Measurements from ENCODE around the gene LRMDA.

LRMDA gene

DNA sequence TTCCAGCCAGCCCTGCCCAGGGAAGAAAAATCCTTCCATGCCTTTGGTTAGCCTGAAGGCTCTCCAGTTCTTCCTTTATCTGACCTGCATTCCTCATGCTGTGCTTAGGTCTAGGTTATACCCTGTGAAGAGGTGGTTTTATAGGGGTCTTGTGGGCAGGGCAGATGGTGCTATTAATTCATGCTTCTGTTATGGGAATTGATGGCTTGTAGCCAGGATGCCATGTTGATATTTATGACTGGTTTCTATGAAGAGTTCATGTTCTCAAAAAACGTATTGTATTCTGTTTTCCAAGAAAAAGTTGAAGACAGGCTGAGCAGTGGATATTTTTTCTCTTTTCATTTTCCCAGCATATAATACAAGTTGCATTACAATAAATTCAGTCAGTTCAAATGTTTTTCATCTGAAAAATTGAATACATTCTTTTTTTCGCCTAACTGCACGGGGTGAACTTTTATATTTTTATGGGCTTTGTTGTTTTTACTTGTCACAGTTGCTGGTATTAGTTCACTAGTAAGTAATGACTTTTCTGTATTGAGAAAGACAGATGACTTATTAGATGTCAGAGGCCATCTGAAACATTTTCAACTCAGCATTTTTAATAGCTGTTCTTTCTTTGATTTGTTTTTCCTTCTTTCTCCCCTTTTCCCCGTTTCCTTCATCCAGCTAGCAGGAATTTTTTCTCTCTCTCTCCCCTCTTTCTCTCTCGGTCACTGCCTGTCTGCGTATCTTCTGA is 322.8 kb downstream of the LRMDA start:
- H3K4me1 ChIP-seq (ENCODE audit: control insufficient read depth, insufficient read depth, low read length): no peaks in the 10 kb centered on the region
- H3K36me3 ChIP-seq (ENCODE audit: control insufficient read depth in 2 of 2, insufficient read depth in 1 of 2, low read length in 2 of 2): no peaks in the 10 kb centered on the region
- peak; percentile 23; the same call in 1 of the 2 replicates for TF ChIP-seq IKZF3 (tag by site-specific recombination; IDR thresholded peaks at IDR 0.05)
- TF ChIP-seq MEIS1 (CRISPR knock-in tag; IDR thresholded peaks at IDR 0.05; ENCODE audit: borderline replicate concordance): no peak
- TF ChIP-seq, protein P1, sequence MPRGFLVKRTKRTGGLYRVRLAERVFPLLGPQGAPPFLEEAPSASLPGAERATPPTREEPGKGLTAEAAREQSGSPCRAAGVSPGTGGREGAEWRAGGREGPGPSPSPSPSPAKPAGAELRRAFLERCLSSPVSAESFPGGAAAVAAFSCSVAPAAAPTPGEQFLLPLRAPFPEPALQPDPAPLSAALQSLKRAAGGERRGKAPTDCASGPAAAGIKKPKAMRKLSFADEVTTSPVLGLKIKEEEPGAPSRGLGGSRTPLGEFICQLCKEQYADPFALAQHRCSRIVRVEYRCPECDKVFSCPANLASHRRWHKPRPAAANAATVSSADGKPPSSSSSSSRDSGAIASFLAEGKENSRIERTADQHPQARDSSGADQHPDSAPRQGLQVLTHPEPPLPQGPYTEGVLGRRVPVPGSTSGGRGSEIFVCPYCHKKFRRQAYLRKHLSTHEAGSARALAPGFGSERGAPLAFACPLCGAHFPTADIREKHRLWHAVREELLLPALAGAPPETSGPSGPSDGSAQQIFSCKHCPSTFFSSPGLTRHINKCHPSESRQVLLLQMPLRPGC (tag by site-specific recombination; IDR thresholded peaks at IDR 0.05): no peak
- TF ChIP-seq, protein P2, sequence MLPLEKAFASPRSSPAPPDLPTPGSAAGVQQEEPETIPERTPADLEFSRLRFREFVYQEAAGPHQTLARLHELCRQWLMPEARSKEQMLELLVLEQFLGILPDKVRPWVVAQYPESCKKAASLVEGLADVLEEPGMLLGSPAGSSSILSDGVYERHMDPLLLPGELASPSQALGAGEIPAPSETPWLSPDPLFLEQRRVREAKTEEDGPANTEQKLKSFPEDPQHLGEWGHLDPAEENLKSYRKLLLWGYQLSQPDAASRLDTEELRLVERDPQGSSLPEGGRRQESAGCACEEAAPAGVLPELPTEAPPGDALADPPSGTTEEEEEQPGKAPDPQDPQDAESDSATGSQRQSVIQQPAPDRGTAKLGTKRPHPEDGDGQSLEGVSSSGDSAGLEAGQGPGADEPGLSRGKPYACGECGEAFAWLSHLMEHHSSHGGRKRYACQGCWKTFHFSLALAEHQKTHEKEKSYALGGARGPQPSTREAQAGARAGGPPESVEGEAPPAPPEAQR (tag by site-specific recombination; IDR thresholded peaks at IDR 0.05): no peak
- TF ChIP-seq, protein P3, sequence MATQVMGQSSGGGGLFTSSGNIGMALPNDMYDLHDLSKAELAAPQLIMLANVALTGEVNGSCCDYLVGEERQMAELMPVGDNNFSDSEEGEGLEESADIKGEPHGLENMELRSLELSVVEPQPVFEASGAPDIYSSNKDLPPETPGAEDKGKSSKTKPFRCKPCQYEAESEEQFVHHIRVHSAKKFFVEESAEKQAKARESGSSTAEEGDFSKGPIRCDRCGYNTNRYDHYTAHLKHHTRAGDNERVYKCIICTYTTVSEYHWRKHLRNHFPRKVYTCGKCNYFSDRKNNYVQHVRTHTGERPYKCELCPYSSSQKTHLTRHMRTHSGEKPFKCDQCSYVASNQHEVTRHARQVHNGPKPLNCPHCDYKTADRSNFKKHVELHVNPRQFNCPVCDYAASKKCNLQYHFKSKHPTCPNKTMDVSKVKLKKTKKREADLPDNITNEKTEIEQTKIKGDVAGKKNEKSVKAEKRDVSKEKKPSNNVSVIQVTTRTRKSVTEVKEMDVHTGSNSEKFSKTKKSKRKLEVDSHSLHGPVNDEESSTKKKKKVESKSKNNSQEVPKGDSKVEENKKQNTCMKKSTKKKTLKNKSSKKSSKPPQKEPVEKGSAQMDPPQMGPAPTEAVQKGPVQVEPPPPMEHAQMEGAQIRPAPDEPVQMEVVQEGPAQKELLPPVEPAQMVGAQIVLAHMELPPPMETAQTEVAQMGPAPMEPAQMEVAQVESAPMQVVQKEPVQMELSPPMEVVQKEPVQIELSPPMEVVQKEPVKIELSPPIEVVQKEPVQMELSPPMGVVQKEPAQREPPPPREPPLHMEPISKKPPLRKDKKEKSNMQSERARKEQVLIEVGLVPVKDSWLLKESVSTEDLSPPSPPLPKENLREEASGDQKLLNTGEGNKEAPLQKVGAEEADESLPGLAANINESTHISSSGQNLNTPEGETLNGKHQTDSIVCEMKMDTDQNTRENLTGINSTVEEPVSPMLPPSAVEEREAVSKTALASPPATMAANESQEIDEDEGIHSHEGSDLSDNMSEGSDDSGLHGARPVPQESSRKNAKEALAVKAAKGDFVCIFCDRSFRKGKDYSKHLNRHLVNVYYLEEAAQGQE (tag by site-specific recombination; IDR thresholded peaks at IDR 0.05): no peak
- no peak for TF ChIP-seq ZNF341 (tag by site-specific recombination; IDR thresholded peaks at IDR 0.05; ENCODE audit: low read depth)
- TF ChIP-seq, protein P4, sequence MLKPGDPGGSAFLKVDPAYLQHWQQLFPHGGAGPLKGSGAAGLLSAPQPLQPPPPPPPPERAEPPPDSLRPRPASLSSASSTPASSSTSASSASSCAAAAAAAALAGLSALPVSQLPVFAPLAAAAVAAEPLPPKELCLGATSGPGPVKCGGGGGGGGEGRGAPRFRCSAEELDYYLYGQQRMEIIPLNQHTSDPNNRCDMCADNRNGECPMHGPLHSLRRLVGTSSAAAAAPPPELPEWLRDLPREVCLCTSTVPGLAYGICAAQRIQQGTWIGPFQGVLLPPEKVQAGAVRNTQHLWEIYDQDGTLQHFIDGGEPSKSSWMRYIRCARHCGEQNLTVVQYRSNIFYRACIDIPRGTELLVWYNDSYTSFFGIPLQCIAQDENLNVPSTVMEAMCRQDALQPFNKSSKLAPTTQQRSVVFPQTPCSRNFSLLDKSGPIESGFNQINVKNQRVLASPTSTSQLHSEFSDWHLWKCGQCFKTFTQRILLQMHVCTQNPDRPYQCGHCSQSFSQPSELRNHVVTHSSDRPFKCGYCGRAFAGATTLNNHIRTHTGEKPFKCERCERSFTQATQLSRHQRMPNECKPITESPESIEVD (tag by site-specific recombination; IDR thresholded peaks at IDR 0.05): peak; percentile 33; the same call in 1 of the 2 replicates
- H3K9me3 ChIP-seq (ENCODE audit: control insufficient read depth, insufficient read depth, low read depth, low read length): no peaks in the 10 kb centered on the region
- H3K4me3 ChIP-seq (ENCODE audit: low read depth, low read length): no peak overlapping the region
- no peak overlapping the region for H3K27ac ChIP-seq (ENCODE audit: extremely low read depth, low read depth, low read length)
- ChIA-PET POLR2A (interaction anchor here (0.6 kb wide), 1 partner anchor 1249 kb away, joined by 3 read pairs; no protein-coding TSS in a partner anchor), CTCF (no interaction called here)

DNA sequence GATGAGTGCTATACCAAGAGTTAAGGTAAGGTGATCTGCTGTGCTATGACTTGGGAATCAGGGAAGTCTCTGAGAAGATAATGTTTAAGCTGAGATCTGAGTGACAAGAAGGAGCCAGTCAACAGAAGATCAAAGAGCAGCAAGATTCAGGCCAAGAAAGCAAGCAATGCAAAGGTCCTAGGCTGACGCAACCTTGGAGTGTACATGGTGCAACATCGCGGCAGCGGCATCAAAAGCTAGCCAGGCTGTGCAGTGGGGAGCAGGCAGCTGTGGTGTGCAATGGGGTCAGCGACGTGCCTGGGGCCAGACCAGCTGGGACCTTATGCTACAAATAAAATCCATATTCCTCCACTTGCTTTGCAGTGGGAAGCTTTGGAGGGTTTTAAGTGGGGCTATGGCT is 324.1 kb downstream of the LRMDA start:
- TF ChIP-seq ZNF184 (tag by site-specific recombination; IDR thresholded peaks at IDR 0.05) (no peak), GFI1B (tag by site-specific recombination; IDR thresholded peaks at IDR 0.05) (no peak), KLF1 (tag by site-specific recombination; IDR thresholded peaks at IDR 0.05) (no peak), HOXD13 (CRISPR knock-in tag; IDR thresholded peaks at IDR 0.05; ENCODE audit: borderline replicate concordance) (peak; percentile 86; the same call in 1 of the 2 replicates)
- H3K27ac ChIP-seq (ENCODE audit: extremely low read depth, low read depth, low read length): no peak overlapping the region
- H3K36me3 ChIP-seq (ENCODE audit: control insufficient read depth in 2 of 2, insufficient read depth in 1 of 2, low read length in 2 of 2): no peaks in the 10 kb centered on the region
- no peak overlapping the region for H3K4me3 ChIP-seq (ENCODE audit: low read depth, low read length)
- ChIA-PET CTCF (no interaction called here), POLR2A (no interaction called here)
- no peaks in the 10 kb centered on the region; the same call in 1 of the 2 replicates for H3K4me1 ChIP-seq (ENCODE audit: control insufficient read depth, insufficient read depth, low read length)
- H3K9me3 ChIP-seq (ENCODE audit: control insufficient read depth, insufficient read depth, low read depth, low read length): no peaks in the 10 kb centered on the region

DNA sequence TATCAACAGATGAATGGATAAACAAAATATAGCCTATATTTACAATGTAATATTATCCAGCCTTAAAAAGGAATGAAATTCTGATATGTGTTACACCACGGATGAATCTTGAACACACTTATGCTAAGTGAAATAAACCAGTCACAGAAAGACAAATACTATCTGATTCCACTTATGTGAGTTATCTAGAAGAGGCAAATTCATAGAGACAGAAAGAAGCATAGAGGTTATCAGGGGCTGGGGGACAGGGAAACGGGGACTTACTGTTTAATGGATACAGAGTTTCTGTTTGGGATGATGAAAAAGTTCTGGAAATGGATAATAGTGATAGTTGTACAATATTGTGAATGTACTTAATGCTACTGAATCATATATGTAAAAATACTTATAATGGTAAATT is 329.9 kb downstream of the LRMDA start:
- TF ChIP-seq ZNF324 (tag by site-specific recombination; IDR thresholded peaks at IDR 0.05) (no peak), SCRT2 (tag by site-specific recombination; IDR thresholded peaks at IDR 0.05) (peak; percentile 28; the same call in 1 of the 2 replicates)
- H3K9me3 ChIP-seq (ENCODE audit: control insufficient read depth, insufficient read depth, low read depth, low read length): no peaks in the 10 kb centered on the region
- H3K4me1 ChIP-seq (ENCODE audit: control insufficient read depth, insufficient read depth, low read length): peaks cover 28% of the 10 kb centered on the region
- H3K4me3 ChIP-seq (ENCODE audit: low read depth, low read length): no peak overlapping the region
- POLR2A ChIA-PET: no interaction called here
- CTCF ChIA-PET: no interaction called here
- no peaks in the 10 kb centered on the region for H3K36me3 ChIP-seq (ENCODE audit: control insufficient read depth in 2 of 2, insufficient read depth in 1 of 2, low read length in 2 of 2)
- H3K27ac ChIP-seq (ENCODE audit: extremely low read depth, low read depth, low read length): 0 out of 2 replicates have a peak overlapping the region, but pooled peaks have one; percentile 34
